WTC11 (cell line): ENCODE measurements around the gene COL26A1. TPM values are rescaled to one million over a fixed set of nuclear protein-coding genes. Genes with fewer than 3 reads are reported as not detected.
A peak's percentile ranks its signal among the peaks of the same experiment; 100 is the strongest.

Source experiments
- ATAC-seq: fragments of 200-7000 bp; cut with Tn5 transposase; 2 replicates; pipeline ENCODE4 v1.10.0; 2021; ENCODE audit warnings: mild to moderate bottlenecking, moderate library complexity
- CTCF ChIA-PET: fragments of 300-600 bp; sonication (Branson Sonifier 250); formaldehyde crosslinking; loops from one replicate; lab custom pipeline; 2021; ENCODE audit warnings: antibody characterized with exemption; lab: Charles Lee
- POLR2A ChIA-PET: fragments of 350-600 bp; sonication (Branson Sonifier 250); formaldehyde crosslinking; loops from one replicate; lab custom pipeline; 2021; ENCODE audit warnings: antibody characterized with exemption; lab: Charles Lee
- DNase-seq: peaks from one replicate; pipeline ENCODE4 v3.0.0; 2021; ENCODE audit warnings: low spot score
- H3K27ac Mint-ChIP-seq: 2 replicates; pipeline ENCODE4 v1.8.0; 2021; ENCODE audit warnings: mixed read lengths
- H3K27me3 Mint-ChIP-seq: 2 replicates; pipeline ENCODE4 v1.8.0; 2021; ENCODE audit warnings: low read depth, mild to moderate bottlenecking, moderate library complexity, mixed read lengths
- H3K36me3 Mint-ChIP-seq: 2 replicates; pipeline ENCODE4 v1.8.0; 2021; ENCODE audit warnings: mixed read lengths
- H3K4me1 Mint-ChIP-seq: 2 replicates; pipeline ENCODE4 v1.8.0; 2022; ENCODE audit warnings: mixed read lengths
- H3K4me3 Mint-ChIP-seq: 2 replicates; pipeline ENCODE4 v1.8.0; 2021; ENCODE audit warnings: mild to moderate bottlenecking, moderate library complexity, mixed read lengths
- H3K9me3 Mint-ChIP-seq: 2 replicates; pipeline ENCODE4 v1.8.0; 2021; ENCODE audit warnings: mixed read lengths
- ATF6 ChIP-seq: sonication (generic); formaldehyde crosslinking; IDR thresholded peaks from 2 replicates; pipeline ENCODE4 v1.8.1; 2023; ENCODE audit warnings: mild to moderate bottlenecking, missing genetic modification reagents
- CREM ChIP-seq: sonication (generic); formaldehyde crosslinking; IDR thresholded peaks from 2 replicates; pipeline ENCODE4 v1.8.1; 2022; ENCODE audit warnings: mild to moderate bottlenecking, missing genetic modification reagents, moderate library complexity
- EMX1 ChIP-seq: fragments of 250-450 bp; sonication (Bioruptor Pico); IDR thresholded peaks from 2 replicates; pipeline ENCODE4 v1.8.0; 2021; ENCODE audit warnings: mild to moderate bottlenecking
- GABPB1 ChIP-seq: sonication (generic); formaldehyde crosslinking; IDR thresholded peaks from 2 replicates; pipeline ENCODE4 v1.8.1; 2023; ENCODE audit warnings: mild to moderate bottlenecking, missing genetic modification reagents
- GTF2I ChIP-seq: fragments of 250-450 bp; sonication (Bioruptor Pico); conservative IDR thresholded peaks from 2 replicates; pipeline ENCODE4 v1.4.0; 2021; ENCODE audit warnings: mild to moderate bottlenecking
- IRF2 ChIP-seq: sonication (generic); formaldehyde crosslinking; IDR thresholded peaks from 2 replicates; pipeline ENCODE4 v1.8.0; 2022; ENCODE audit warnings: low read depth, missing genetic modification reagents, borderline replicate concordance
- NFYB ChIP-seq: sonication (generic); formaldehyde crosslinking; conservative IDR thresholded peaks from 2 replicates; pipeline ENCODE4 v1.8.0; 2022; ENCODE audit warnings: low read depth, missing genetic modification reagents
- RORB ChIP-seq: fragments of 250-450 bp; sonication (Bioruptor Pico); IDR thresholded peaks from 2 replicates; pipeline ENCODE4 v1.9.0; 2021; ENCODE audit warnings: mild to moderate bottlenecking
- SMAD4 ChIP-seq: sonication (generic); formaldehyde crosslinking; IDR thresholded peaks from 2 replicates; pipeline ENCODE4 v1.8.0; 2022; ENCODE audit warnings: mild to moderate bottlenecking, missing genetic modification reagents
- SOX15 ChIP-seq: fragments of 250-450 bp; sonication (Bioruptor Pico); IDR thresholded peaks from 2 replicates; pipeline ENCODE4 v1.9.0; 2021; ENCODE audit warnings: mild to moderate bottlenecking
- TCF7 ChIP-seq: sonication (generic); formaldehyde crosslinking; IDR thresholded peaks from 2 replicates; pipeline ENCODE4 v1.8.0; 2022; ENCODE audit warnings: mild to moderate bottlenecking, low read depth, missing genetic modification reagents, moderate library complexity
- USF1 ChIP-seq: sonication (generic); formaldehyde crosslinking; IDR thresholded peaks from 2 replicates; pipeline ENCODE4 v1.8.0; 2022; ENCODE audit warnings: mild to moderate bottlenecking, missing genetic modification reagents
- ZBTB21 ChIP-seq: sonication (generic); formaldehyde crosslinking; IDR thresholded peaks from 2 replicates; pipeline ENCODE4 v1.8.1; 2023; ENCODE audit warnings: mild to moderate bottlenecking, missing genetic modification reagents, borderline replicate concordance
- ZNF121 ChIP-seq: sonication (generic); formaldehyde crosslinking; IDR thresholded peaks from 2 replicates; pipeline ENCODE4 v1.8.0; 2023; ENCODE audit warnings: missing genetic modification reagents
- ZNF138 ChIP-seq: sonication (generic); formaldehyde crosslinking; conservative IDR thresholded peaks from 2 replicates; pipeline ENCODE4 v1.8.1; 2022; ENCODE audit warnings: mild to moderate bottlenecking, moderate library complexity, missing genetic modification reagents
- ZNF263 ChIP-seq: sonication (generic); formaldehyde crosslinking; IDR thresholded peaks from 2 replicates; pipeline ENCODE4 v1.8.1; 2022; ENCODE audit warnings: low read depth, mild to moderate bottlenecking, moderate library complexity, missing genetic modification reagents
- ZNF396 ChIP-seq: fragments of 250-450 bp; sonication (Bioruptor Pico); IDR thresholded peaks from 2 replicates; pipeline ENCODE4 v1.8.0; 2021; ENCODE audit warnings: mild to moderate bottlenecking, moderate library complexity, borderline replicate concordance
- ZNF425 ChIP-seq: fragments of 250-450 bp; sonication (Bioruptor Pico); conservative IDR thresholded peaks from 2 replicates; pipeline ENCODE4 v1.9.0; 2021; ENCODE audit warnings: mild to moderate bottlenecking
- total RNA-seq: library from RNA; stranded (reverse); gene quantifications from 3 replicates; pipeline ENCODE4 v1.2.3, GENCODE V29; 2021
- TF ChIP-seq, protein P1 (sequence below): sonication (generic); formaldehyde crosslinking; IDR thresholded peaks from 2 replicates; pipeline ENCODE4 v1.8.1; 2023; ENCODE audit warnings: mild to moderate bottlenecking, moderate library complexity, missing genetic modification reagents
- TF ChIP-seq, protein P2 (sequence below): sonication (generic); formaldehyde crosslinking; IDR thresholded peaks from 2 replicates; pipeline ENCODE4 v1.8.1; 2023; ENCODE audit warnings: mild to moderate bottlenecking, missing genetic modification reagents, moderate library complexity
- TF ChIP-seq, protein P3 (sequence below): sonication (generic); formaldehyde crosslinking; IDR thresholded peaks from 2 replicates; pipeline ENCODE4 v1.8.1; 2022; ENCODE audit warnings: mild to moderate bottlenecking, missing genetic modification reagents, moderate library complexity, borderline replicate concordance
- TF ChIP-seq, protein P4 (sequence below): sonication (generic); formaldehyde crosslinking; IDR thresholded peaks from 2 replicates; pipeline ENCODE4 v1.8.1; 2023; ENCODE audit warnings: mild to moderate bottlenecking, missing genetic modification reagents, moderate library complexity

Gene COL26A1
- total RNA-seq, 1 experiment from 2014 or later, result 64.4 TPM

GRCh38 chr7:101391991-101392390 lies 29.3 kb downstream of the COL26A1 start (continued):
- no peak for TF ChIP-seq ZNF263 (CRISPR knock-in tag)
- TF ChIP-seq, all 79 proteins: peak for 0

DNA sequence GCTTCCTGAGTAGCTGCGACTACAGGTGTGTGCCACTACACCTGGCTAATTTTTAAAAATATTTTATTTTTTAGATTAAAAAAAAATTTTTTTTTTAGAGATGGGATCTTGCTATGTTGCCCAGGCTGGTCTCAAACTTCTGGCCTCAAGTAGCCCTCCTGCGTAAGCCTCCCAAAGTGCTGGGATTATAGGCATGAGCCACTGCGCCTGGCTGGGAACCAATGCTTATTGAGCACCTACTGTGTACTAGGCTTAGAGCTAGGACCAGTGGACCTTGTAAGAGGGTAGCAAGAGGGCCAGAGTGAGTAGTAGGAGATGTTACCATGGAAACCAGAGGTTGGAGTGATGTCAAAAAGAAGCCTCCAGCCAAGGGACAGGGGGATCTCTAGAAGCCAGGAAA lies 31.2 kb downstream of the COL26A1 start:
- DNase-seq (no peak), ATAC-seq (no peak)
- Mint-ChIP-seq H3K27ac (no peak overlapping the region), H3K4me3 (no peak overlapping the region), H3K9me3 (peaks cover 4% of the 10 kb centered on the region), H3K4me1 (peaks cover 44% of the 10 kb centered on the region), H3K27me3 (no peaks in the 10 kb centered on the region), H3K36me3 (peaks cover 6% of the 10 kb centered on the region)
- CTCF ChIA-PET, result interaction anchor here (0.6 to 3.6 kb wide), 2 partner anchors 17 to 943 kb away, joined by 3 to 15 read pairs; no protein-coding TSS in a partner anchor
- peak; percentile 94 for TF ChIP-seq ZNF121 (CRISPR knock-in tag)
- 0 out of 2 replicates have a peak, but pooled peaks have one; percentile 10 for TF ChIP-seq GTF2I
- no peak for TF ChIP-seq ZBTB21 (CRISPR knock-in tag)
- POLR2A ChIA-PET, result no interaction called here

DNA sequence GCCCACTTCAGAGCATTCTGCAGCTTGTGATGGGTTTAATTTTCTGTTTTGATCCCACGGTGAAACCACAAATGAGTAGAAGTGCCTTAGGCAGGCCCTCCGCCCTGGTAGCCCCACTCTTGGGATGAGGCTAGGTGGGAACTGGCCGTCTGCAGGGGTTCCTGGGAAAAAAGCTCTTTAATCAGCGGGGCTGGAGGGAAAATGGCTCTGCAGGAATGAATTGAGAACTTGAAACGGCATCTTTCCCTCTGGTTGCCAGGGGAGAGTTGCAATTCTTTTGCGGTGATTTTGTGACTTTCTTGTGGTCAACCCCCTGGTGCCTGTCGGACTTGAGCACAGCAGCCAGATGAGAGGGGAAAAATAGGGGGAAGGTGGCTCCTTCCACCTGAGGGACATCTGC lies 32.7 kb downstream of the COL26A1 start:
- peak overlapping the region; percentile 92 for H3K27ac Mint-ChIP-seq
- peaks cover 6% of the 10 kb centered on the region for H3K36me3 Mint-ChIP-seq
- ATAC-seq (no peak; the same call in 1 of the 2 replicates), DNase-seq (no peak)
- CTCF ChIA-PET, result interaction anchor here (1.5 kb wide), 1 partner anchor 16 kb away, joined by 17 read pairs; no protein-coding TSS in a partner anchor
- POLR2A ChIA-PET, result interaction anchor here (0.5 to 0.7 kb wide), 4 partner anchors 15 to 286 kb away, joined by 3 to 4 read pairs (median 3); no protein-coding TSS in a partner anchor
- TF ChIP-seq ATF6, result no peak
- TF ChIP-seq ZNF138 (CRISPR knock-in tag), result no peak
- no peak for TF ChIP-seq SOX15 (CRISPR knock-in tag)
- TF ChIP-seq SMAD4 (CRISPR knock-in tag), result no peak
- TF ChIP-seq IRF2, result no peak
- no peak for TF ChIP-seq CREM (CRISPR knock-in tag)
- TF ChIP-seq, protein P1, sequence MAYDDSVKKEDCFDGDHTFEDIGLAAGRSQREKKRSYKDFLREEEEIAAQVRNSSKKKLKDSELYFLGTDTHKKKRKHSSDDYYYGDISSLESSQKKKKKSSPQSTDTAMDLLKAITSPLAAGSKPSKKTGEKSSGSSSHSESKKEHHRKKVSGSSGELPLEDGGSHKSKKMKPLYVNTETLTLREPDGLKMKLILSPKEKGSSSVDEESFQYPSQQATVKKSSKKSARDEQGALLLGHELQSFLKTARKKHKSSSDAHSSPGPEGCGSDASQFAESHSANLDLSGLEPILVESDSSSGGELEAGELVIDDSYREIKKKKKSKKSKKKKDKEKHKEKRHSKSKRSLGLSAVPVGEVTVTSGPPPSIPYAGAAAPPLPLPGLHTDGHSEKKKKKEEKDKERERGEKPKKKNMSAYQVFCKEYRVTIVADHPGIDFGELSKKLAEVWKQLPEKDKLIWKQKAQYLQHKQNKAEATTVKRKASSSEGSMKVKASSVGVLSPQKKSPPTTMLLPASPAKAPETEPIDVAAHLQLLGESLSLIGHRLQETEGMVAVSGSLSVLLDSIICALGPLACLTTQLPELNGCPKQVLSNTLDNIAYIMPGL (CRISPR knock-in tag), result no peak
- TF ChIP-seq, protein P2, sequence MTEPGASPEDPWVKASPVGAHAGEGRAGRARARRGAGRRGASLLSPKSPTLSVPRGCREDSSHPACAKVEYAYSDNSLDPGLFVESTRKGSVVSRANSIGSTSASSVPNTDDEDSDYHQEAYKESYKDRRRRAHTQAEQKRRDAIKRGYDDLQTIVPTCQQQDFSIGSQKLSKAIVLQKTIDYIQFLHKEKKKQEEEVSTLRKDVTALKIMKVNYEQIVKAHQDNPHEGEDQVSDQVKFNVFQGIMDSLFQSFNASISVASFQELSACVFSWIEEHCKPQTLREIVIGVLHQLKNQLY (CRISPR knock-in tag), result no peak
- TF ChIP-seq RORB (CRISPR knock-in tag), result no peak
- TF ChIP-seq ZNF396 (CRISPR knock-in tag), result no peak
- no peak for TF ChIP-seq USF1
- no peak for TF ChIP-seq ZNF121 (CRISPR knock-in tag)
- no peak for TF ChIP-seq TCF7 (CRISPR knock-in tag)
- TF ChIP-seq GABPB1, result no peak
- TF ChIP-seq, protein P3, sequence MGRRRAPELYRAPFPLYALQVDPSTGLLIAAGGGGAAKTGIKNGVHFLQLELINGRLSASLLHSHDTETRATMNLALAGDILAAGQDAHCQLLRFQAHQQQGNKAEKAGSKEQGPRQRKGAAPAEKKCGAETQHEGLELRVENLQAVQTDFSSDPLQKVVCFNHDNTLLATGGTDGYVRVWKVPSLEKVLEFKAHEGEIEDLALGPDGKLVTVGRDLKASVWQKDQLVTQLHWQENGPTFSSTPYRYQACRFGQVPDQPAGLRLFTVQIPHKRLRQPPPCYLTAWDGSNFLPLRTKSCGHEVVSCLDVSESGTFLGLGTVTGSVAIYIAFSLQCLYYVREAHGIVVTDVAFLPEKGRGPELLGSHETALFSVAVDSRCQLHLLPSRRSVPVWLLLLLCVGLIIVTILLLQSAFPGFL (CRISPR knock-in tag), result no peak
- no peak for TF ChIP-seq ZNF425 (CRISPR knock-in tag)
- no peak for TF ChIP-seq EMX1 (CRISPR knock-in tag)
- TF ChIP-seq, protein P4, sequence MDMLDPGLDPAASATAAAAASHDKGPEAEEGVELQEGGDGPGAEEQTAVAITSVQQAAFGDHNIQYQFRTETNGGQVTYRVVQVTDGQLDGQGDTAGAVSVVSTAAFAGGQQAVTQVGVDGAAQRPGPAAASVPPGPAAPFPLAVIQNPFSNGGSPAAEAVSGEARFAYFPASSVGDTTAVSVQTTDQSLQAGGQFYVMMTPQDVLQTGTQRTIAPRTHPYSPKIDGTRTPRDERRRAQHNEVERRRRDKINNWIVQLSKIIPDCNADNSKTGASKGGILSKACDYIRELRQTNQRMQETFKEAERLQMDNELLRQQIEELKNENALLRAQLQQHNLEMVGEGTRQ (CRISPR knock-in tag), result no peak
- TF ChIP-seq NFYB, result no peak
- no peaks in the 10 kb centered on the region for H3K27me3 Mint-ChIP-seq
- H3K4me3 Mint-ChIP-seq, result no peak overlapping the region
- H3K9me3 Mint-ChIP-seq, result peaks cover 4% of the 10 kb centered on the region
- H3K4me1 Mint-ChIP-seq, result peaks cover 49% of the 10 kb centered on the region
